NCI-H2171 treated with DMSO at 0.1 percent for 48 hours (cell line): Measurements from ENCODE around the gene RNU5D-1.
"Not testable (repeated sequence)": the region's sequence is repeated elsewhere in the genome, so short reads cannot be mapped to it uniquely, and the experiment has no call there.

Source experiments
- DNase-seq: peaks from one replicate; lab custom pipeline; 2025; lab: John Stamatoyannopoulos, UW

The RNU5D-1 gene

DNA sequence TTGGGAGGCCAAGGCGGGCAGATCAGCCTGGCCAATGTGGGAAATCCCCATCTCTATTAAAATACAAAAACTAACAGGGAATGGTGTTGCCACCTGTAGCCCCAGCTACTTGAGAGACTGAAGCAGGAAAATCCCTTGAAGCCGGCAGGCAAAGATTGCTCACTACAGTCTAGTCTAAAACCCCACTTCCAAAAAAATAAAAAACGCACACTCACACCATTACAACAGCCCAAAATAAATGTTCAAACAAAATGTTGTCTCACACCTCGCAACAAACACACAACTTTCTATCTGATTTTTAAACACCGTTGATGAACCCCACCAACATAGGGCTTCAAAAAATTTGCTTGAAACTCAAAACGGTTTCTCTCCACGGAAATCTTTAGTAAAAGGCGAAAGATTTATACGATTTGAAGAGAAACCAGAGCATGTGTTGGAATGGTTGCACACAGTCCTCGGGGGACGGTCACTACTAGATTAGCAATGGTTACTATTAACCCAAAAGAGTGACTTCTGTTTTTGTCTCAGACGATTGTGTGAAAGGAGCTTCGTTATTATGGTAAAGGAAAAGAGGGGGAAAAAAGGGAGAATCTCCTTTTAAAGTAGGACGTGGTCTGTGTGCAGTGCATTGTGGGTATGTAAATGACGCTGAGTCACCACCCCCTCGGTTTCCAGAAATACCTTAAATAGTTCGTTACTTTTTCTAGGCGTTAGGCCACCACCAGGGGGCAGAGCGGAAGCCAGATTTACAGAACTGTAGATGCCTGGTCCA is at the start of gene RNU5D-1:
TSS of gene RNU5D-1 (minus strand) at position 430 of the 772 bp plus-strand sequence.
- peak; percentile 99 for DNase-seq

DNA sequence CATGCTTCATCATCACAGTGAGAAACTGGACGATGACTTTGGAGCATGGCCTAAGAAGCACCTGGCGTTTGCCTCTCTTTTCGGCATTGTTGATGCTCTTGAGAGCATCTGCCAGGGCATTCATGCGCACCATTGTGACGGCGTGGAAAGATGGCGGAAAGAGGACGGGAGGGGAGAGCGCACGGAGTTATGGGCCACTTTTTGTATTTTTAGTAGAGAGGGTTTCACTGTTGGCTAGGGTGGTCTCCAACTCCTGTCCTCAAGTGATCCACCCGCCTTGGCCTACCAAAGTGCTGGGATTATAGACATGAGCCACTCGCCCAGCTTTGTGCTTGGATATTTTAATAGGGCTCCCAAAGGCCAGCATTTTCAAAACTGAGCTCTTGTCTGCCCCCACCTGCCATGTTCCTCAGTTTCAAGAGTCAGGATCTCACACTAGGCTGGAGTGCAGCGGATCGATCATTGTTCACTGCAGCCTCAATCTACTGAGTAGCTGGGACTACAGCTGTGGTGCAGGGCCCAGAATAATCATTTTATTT is 49.7 kb upstream of the RNU5D-1 start:
- no peak for DNase-seq

DNA sequence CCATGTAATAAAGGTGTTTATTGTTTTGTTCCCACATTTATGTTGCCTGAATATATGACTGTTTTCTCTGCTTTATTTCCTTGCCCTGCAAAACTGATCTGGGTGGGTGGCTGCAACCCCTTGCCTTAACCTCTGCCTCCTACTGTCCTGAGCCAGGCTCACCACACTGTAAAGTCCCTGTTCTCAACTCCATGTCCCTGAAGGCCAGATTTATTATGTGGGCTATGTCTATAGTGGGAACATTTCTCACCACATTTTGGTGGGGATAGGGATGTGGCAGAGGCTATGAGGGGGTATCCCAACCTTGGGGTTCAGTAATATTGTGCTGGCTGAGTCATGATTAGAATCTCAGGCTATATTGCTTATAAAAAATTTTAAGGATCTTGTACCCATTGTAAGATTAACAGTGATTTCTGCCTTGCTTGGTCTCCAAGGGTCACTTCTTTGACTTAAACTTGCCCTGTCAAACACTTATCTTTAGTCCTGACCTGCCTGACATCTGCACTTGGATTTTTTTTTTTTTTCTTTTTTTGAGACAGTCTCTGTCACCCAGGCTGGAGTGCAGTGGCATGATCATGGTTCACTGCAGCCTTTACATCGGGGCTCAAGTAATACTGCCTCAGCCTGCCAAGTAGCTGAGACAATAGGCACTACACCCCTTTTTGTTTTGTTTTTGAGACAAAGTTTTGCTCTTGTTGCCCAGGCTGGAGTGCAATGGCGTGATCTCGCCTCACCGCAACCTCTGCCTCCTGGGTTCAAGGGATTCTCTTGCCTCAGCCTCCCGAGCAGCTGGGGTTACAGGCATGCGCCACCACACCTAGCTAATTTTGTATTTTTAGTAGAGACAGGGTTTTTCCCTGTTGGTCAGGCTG is 48.0 kb upstream of the RNU5D-1 start:
- DNase-seq = no peak

DNA sequence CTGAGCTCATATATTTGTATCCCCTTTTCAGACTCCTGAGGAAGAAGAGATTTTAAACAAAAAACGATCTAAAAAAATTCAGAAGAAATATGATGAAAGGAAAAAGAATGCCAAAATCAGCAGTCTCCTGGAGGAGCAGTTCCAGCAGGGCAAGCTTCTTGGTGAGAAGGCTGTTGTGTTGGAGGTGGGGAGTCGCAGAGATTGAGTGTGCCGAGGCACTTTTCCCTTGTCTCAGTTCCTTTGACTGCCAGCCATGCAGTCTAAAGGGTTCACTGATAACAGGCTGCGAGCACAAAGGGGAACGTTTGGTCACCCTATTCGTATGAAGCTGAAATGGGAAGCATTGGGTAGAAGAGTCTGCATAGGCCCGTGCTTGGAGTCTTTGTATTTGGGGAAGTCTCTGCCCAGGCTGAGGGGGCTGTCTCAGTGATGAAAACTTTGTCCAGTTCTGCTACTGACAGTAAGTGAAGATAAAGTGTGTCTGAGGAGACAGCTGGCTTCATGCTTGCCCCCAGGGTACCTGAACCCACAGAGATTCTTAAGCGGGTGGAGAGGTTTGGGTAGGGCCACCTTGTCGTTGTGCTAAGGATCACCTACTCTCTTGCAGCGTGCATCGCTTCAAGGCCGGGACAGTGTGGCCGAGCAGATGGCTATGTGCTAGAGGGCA is 47.1 kb upstream of the RNU5D-1 start:
- no peak for DNase-seq

DNA sequence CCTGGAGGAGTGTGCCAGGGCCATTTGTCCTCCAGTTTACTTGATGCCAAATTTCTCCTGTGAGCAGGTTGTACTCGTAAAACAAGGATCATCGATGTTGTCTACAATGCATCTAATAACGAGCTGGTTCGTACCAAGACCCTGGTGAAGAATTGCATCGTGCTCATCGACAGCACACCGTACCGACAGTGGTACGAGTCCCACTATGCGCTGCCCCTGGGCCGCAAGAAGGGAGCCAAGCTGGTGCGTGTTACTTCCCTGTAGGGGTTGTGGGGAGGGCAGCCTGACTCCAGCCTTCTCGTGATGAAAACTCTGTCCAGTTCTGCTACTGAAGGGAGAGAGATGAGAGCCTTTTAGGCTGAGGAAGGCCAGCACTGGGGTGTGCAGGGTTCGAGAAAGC is 46.6 kb upstream of the RNU5D-1 start:
- no peak for DNase-seq

DNA sequence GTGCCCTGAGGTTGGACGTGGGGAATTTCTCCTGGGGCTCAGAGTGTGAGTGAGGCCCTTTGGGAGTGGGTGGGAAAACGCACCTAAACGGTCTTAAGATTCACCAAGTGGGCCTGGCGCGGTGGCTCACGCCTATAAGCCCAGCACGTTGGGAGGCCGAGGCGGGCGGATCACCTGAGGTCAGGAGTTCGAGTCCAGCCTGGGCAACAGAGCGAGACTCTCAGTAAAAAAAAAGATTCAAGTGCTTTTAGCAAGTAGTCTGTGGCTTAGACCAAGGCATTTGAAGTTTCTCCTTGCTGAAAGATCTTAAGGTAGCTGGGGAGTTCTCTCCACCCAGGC is 45.7 kb upstream of the RNU5D-1 start:
- DNase-seq = no peak

DNA sequence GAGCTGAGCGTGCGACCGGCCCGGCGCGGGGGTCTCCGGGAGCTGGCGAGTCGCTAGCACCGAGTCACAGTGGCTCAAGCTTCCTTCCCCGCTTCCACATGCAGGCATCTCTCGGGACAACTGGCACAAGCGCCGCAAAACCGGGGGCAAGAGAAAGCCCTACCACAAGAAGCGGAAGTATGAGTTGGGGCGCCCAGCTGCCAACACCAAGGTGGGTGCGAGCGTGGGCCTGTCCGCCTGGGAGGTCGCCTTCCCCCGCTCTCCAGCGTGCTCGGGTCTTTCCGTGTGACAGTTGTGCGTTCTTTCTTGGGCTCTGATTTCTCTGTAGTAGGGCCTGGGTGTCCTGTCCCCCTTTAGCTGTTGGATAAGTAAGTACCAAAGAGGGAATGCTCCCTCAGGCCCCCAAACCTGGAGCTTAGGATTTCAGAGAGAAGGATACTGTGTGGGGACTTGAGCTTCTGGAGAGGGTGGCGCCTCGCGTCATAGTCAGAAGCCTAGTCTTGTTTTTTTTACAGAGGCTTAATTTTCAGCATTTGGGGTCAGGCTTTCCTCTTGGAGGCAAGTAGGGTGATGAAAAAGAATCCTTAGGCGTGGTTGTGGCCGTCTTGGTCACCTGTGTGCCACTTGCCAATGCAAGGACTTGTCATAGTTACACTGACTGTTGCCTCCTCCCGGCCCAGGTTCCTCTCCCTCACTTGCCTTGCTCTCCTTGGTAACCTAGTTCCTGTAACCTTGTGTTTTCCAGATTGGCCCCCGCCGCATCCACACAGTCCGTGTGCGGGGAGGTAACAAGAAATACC is 45.2 kb upstream of the RNU5D-1 start:
- DNase-seq = no peak

DNA sequence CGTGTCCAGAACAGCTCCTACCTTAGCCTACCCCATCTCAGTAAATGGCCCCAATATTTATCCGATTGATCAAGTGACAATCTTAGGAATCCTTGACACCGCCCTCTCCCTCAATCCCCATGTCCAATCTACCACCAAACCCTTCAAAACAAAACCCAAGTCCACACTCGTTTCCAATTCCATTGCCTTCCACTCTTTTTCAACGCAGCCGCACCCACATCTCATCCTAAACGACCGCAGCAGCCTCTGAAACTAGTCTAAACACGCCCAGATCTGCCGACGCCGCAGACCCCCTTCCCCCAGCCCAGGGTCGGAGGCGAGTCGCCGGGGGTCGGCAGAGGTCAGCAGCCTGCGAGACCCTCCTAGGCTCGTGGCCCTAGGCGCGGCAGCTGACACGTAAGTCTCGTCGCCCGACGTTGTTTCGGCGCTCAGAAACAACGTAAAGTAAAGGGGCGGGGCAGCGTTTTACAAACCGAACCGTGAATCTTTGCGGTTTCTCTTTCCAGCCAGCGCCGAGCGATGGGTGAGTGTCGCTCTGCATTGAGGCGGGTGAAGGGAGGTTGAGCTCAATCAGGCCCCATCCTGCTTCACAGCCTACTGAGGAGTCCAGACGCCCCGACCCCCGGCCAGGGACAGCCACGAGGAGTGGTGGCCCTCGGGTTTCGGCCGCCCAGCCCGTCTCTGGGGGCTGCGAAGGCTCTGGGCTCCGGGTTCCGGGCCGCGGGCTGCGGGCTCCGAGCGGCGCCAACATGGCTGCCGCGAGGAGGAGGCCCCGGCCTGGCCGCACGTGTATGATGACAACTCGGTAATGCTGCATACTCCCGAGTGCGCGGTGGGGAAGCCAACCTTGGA is 44.3 kb upstream of the RNU5D-1 start, which contains the start of gene RPS8:
TSS of gene RPS8 (plus strand) at position 463 of the 852 bp plus-strand sequence. CDS start at position 520, 57 bp downstream.
- DNase-seq = peak; percentile 94

DNA sequence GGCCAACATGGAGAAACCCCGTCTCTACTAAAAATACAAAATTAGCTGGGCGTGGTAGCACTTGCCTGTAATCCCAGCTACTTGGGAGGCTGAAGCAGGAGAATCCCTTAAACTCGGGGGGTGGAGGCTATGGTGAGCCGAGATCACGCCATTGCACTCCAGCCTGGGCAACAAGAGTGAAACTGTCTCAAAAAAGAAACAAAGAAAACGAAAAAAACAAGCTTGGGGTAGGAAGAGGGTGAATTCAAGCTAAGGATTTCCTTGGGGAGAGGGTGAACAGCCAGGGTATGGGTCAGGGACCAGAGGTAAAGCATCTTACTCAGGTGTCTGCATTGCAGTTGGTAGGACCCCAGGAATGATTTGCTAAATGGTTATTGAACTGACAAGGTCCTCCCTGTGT is 35.5 kb upstream of the RNU5D-1 start:
- not testable (repeated sequence) for DNase-seq

DNA sequence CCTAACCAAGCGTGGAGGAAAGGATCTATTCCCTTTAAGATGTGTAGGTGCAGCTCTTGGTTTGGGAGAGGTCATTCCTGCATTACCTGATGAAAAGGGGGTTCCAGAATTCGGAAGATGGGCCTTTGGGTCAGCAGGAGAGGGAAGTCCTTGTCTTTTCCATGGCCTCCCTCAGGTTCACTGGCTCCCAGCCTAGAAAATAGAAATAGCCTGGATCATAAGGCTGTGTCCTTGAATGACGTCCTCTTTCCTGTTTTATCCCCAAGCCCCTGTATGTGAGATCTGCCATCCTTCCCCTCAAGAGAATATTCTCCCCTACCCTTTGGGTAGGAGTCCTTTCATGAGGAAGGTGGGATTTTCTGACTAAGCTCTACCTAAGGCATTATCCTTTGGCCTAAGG is 29.9 kb upstream of the RNU5D-1 start:
- DNase-seq = no peak

DNA sequence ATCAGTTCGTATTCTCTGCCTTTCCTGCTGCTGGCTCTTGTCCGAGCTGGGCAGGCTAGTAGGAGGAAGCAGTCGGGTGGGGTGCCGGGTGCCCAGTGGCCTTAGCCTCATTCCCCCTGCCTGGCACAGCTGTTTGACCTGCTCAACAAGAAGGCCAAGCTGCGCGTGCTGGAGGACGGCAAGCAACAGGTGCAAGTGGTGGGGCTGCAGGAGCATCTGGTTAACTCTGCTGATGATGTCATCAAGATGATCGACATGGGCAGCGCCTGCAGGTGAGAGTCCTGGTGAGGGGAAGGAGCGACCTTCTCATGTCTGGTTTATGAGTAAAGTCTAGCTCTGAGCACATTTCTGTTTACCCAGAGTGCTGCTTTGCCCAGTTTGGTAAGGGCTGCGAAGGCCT is 28.1 kb upstream of the RNU5D-1 start:
- no peak for DNase-seq

DNA sequence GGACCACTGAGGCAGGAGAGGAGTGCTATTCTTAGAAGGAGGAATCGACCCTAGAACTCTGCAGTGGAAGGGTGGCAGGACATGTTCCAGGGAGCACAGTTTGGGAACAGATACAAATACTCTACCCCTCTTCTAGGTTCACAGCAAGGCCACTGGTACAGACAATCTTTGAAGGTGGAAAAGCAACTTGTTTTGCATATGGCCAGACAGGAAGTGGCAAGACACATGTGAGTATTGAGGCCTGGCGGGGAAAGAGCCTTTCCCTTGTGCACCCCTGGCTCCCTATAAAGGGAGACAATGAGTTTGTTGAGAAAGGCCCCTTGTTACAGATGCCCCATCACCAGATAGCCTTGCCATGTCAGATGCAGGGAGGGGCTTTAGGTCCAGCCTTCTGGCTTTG is 26.4 kb upstream of the RNU5D-1 start:
- DNase-seq = no peak

DNA sequence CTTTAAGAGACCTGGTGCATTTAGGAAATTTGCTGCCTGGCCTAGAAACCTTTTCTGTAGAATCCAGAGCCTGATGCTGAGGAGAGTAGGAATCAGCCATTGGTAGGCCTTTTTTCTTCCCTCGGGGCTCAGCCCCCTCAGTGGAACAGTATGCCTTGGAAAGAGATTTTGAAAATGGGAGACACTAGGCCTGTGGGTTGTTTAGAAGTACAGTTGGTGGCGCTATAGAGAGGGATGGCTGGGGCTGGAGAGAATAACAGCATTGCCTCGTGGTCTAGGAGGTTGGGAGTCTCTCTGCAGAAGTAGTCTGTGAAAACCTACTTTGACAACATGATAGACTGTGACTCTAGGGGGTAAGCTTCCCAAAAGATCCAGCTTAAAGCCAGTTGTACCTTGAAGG is 16.9 kb upstream of the RNU5D-1 start:
- DNase-seq = no peak

DNA sequence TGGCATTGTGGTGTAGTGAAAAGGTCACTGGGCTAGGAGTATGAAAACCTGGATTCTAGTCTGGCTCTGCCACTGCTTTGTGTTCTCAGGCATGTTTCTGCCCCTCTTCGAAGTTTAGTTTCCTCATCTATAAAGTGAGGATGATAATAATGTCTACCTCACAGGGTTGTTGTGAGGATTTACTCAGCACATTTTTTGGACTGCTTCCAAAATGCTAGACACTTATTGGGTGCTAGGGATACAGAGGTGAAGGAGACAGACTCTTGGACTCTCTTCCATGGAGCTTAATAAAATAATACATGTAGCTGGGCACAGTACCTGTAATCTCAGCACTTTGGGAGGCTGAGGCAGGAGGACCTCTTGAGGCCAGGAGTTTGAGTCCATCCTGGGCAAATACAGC is 12.2 kb upstream of the RNU5D-1 start:
- no peak for DNase-seq

DNA sequence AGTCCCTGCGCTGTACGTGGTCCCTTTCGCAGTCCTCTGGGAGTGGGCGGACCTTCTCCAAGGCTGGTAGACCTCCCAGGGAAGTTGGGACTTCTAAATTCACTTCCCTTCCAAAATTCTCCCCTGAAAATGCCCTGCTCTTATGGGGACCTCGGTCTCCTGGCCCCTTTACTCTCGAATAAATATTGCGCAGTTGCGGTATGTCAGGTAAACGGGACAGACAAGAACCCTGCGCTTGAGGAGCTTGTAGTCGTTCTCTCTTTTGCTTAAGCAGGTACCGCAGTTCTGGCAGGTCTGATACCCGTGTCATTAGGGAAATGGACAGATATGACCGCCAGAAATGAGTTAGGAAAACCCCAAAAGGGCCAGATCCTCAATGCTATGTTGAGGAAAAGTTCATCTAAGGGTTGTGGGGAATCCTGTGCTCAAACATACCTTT is 9.2 kb upstream of the RNU5D-1 start:
- DNase-seq = no peak

DNA sequence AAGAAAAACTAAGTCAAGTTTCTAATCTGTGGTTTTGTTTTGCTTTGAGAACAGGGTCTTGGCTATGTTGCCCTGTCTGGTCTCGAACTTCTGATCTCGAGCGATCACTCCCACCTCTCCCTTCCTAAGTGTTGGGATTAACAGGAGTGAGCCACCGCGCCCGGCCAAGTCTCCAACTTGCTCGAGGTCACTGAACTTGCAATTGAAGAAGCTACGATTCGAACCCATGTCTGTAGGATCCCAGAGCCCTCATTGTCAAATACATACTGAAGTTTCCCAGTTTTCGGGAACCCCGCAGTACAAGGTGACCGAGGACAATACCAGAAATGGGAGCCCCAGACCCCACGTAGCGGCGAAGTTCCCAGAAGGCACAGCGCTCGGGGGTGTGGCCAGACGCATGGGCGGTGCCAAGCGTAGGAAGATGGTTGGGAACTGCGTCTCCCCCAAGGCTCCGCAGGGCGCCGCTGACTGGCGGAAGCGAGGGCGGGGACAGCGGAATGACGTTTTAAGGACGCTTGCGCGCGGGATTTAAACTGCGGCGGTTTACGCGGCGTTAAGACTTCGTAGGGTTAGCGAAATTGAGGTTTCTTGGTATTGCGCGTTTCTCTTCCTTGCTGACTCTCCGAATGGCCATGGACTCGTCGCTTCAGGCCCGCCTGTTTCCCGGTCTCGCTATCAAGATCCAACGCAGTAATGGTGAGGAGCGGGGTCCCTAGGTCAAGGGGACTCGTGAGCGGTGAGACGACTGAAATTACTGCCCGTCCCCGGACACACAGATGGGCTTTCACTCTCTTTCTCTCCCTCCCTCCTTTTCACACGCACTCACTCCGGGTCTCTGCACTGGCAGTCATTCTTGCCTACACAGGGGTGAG is 8.6 kb upstream of the RNU5D-1 start, which contains the start of gene KIF2C:
TSS of gene KIF2C (plus strand) at position 531 of the 872 bp plus-strand sequence. CDS start at position 627, 96 bp downstream.
- DNase-seq = peak; percentile 98

DNA sequence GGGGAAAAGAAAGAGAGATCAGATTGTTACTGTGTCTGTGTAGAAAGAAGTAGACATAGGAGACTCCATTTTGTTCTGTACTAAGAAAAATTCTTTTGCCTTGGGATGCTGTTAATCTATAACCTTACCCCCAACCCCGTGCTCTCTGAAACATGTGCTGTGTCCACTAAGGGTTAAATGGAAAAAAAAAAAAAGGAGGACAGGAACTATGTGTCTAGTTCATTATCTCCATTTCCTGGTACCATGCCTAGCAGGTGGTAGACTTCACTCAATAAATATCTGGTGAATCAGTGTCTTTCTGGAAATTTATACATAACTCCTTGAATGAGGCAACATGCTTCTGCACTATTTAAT is 8.0 kb upstream of the RNU5D-1 start:
- DNase-seq = not testable (repeated sequence)

DNA sequence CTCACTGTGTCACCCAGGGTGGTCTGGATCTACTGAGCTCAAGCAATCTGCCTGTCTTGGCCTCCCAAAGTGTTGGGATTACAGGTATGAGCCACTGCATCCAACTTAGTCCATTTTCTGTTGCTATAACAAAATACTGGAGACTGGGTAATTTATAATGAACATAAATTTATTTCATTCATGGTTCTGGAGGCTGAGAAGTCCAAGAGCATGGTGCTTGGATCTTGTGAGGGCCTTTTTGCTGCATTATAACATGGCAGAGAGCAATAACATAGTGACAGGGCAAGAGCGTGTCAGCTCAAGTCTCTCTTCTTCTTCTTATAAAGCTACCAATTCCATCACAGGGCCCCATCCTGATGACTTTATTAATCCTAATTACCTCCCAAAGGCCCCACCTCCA is 5.0 kb upstream of the RNU5D-1 start:
- no peak for DNase-seq

DNA sequence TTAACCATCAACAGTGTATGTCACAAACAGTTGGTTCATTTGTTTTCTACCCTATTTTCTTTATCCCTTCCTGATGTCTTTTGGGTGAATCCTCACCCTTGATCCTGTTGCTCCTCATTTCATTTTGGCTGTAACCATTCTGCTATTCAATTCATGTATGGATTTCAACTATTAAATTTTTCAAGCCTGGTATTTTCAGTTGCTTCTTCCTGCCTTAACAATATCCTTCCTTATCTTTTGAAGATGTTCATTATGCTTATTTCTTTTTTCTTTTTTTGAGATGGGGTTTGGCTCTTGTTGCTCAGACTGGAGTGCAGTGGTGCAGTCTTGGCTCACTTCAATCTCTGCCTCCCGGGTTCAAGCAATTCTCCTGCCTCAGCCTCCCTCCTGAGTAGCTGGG is 2.8 kb upstream of the RNU5D-1 start:
- no peak for DNase-seq

DNA sequence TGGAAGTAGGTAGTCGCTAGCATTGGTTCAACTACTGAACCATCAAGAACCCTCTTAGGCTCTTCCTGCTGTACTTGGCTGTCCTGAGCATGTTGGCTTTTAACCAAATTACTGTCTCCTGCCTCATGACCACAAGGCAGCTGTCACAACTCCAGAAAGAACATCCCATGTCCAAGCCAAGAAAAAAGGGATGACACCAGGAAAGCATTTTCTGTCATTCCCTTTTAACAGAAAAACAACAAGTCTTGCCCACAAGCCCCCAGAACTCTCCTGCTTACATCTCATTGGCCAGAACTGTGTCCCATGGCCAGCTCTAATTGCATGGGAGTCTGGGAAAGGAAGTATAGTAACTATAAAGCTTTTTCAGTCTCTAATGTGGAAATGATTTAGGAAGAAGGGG is 2.4 kb upstream of the RNU5D-1 start:
- DNase-seq = peak; percentile 20
